H1 (cell line): ENCODE data around the gene ADARB2.

Source experiments
- CBX5 ChIP-seq: fragments of 300-800, 300-1000 bp; sonication (generic); IDR thresholded peaks from 2 replicates; pipeline ENCODE4 v1.7.1; 2016; ENCODE audit warnings: antibody characterized with exemption, low read length, low read depth
- E2F6 ChIP-seq: IDR thresholded peaks from 2 replicates; pipeline ENCODE4 v1.6.1; 2012; ENCODE audit warnings: inconsistent platforms
- GABPA ChIP-seq: IDR thresholded peaks from 2 replicates; pipeline ENCODE4 v1.6.1; 2011; ENCODE audit warnings: mild to moderate bottlenecking, low read length, moderate library complexity, borderline replicate concordance; ENCODE audit not compliant: insufficient read depth
- GTF2F1 ChIP-seq: IDR thresholded peaks from 2 replicates; pipeline ENCODE4 v1.6.1; 2012; ENCODE audit warnings: low read depth, low read length, improper control_type of control experiment, borderline replicate concordance
- MAFK ChIP-seq: IDR thresholded peaks from 2 replicates; pipeline ENCODE4 v1.6.1; 2012; ENCODE audit warnings: low read depth, mild to moderate bottlenecking, improper control_type of control experiment, low read length
- SP1 ChIP-seq: IDR thresholded peaks from 2 replicates; pipeline ENCODE4 v1.6.1; 2011; ENCODE audit warnings: low read depth, low read length
- TEAD4 ChIP-seq: IDR thresholded peaks from 2 replicates; pipeline ENCODE4 v1.6.1; 2012; ENCODE audit warnings: low read depth, low read length, inconsistent platforms, mixed read lengths

- TF ChIP-seq GTF2F1 = no peak
- no peak for TF ChIP-seq MAFK
- TF ChIP-seq GABPA = no peak
- no peak for TF ChIP-seq SP1
- no peak for TF ChIP-seq CBX5
- no peak for TF ChIP-seq TEAD4
- no peak for TF ChIP-seq E2F6
Measured at GRCh38 chr10:1210667-1211066, 526.7 kb downstream of the ADARB2 start.
